Measurements from ENCODE around the gene TRIM41.
A peak's percentile ranks its signal among the peaks of the same experiment; 100 is the strongest.
"Not testable (repeated sequence)": the region's sequence is repeated elsewhere in the genome, so short reads cannot be mapped to it uniquely, and the experiment has no call there.

The TRIM41 gene

DNA sequence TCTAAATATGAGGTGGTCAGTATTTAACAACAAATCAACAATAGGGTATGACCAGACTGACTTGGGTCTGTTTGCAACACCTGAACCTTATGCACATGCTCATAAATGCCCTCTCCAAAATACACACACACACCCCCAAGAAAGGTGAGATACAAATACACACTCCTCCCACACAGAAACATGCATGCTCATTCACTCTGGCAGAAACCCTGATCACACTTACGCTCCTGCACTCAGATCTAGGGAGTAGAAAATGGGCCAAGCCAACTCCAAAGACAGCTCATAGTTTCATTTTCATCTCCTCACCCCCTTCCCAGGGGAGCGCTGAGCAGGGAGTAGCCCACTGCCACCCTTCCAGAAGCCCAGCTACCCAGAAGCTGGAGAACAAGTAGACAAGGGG lies 29.4 kb upstream of the TRIM41 start:
- DNase-seq: no peak

DNA sequence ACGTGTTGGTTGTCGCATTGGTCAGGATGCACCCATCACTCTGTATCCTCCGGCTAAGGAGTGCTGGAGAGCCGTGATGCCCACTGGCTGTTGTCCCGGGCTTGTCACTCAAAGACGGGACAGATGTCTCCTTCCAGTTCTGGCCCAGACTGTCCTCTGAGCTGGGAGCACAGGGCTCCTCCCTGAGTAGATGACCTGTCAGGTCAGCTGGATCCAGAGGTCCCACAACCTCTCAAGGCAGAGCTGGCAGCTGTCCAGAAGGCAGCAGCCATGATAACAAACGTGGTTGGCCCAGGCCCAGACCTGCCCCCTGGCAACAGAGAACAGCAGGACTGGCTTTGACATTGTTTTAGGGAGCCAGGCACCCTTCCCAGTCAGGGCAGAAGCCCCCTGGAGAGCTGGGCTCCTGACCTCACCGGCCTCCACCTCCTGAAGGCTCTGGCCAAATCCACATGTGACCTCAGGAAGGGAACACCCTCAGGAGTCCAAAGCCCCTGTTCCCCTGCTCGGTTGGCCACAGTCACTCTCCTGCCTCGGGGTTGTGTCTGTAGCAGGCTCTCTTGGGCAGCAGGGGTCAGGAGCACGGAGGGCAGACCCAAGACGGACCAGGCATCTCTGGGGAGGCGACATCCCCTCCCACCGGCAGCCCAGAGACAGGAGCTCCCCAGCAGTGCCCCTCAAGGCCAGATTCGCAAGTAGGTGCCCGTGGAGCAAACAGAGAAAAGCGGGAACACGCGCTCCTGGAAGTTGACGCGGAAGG lies 28.4 kb upstream of the TRIM41 start:
- DNase-seq: no peak

DNA sequence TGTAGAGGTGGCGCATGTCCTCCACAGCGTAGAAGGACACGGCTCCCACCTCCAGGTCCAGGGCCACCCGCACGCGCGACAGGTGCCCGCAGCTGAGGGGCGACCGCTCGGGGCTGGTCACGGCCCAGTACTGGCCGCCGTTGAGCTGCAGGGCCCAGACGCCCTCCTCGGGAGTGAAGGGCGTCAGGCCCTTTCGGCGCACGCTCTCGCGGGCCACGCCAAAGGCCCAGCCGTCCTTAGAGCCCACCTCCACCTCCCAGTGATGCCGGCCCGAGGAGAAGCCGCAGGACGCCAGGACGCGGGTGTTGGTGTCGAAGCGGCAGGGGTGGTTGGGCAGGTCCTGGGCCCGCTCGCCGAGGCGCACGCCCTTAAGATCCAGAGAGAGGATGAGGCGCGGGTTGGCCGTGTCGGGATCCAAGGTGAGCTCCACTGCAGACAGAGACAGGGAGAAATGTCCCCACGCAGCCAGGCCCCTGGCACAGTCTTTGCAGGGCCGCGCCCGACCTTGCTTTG lies 27.8 kb upstream of the TRIM41 start:
- DNase-seq: no peak

GRCh38 chr5:181197326-181197951 lies 25.6 kb upstream of the TRIM41 start:
- no peak for DNase-seq

DNA sequence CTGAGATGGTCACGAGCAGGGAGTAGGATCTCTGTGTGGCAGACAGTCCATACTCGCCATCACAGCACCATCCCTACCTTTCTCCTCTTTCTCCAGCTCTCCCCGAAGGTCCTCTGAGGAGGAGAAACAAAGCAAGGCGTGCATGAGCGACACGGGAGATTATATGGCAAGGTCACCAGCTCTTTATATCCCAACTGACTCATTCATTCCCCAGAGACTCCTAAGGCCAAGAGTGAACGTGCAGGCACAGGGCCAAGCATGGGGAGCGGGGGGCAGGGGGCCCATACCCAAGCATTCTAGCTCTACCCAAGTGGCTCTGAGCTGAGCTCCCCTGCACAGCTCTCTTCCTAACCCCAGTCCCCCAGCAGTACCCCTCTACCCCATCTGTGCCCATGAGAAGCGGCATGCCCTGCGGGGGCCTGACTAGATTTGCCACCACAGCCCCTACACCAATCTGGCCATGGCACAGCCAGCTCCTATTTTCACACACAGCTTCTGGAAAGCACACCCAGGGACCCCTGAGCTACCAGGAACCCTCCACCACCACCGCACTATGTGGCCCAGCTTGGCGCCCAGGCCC lies 24.9 kb upstream of the TRIM41 start:
- DNase-seq: no peak

- no peak for DNase-seq
Measured at GRCh38 chr5:181198905-181199519, 24.1 kb upstream of the TRIM41 start.

GRCh38 chr5:181199881-181200638 lies 23.0 kb upstream of the TRIM41 start:
- DNase-seq: no peak

DNA sequence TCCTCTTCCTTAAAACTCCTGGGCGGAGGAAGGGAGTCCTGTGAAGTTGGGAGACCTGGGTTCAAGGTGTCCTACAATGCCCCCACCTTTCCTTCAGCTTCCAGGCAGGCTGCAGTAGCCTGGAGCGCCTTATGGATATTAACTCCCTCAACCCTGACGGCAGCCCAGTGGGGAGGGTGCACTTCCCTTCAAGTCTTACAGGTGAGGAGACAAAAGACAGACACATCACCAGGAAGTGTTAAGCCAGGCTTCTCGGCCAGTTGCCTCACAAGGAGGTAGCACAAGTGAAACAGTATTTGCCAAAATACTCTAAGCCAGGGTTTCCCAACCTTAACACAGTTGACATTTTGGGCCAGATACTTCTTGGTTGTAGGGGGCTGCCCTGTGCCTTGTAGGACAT lies 22.3 kb upstream of the TRIM41 start:
- DNase-seq: no peak

DNA sequence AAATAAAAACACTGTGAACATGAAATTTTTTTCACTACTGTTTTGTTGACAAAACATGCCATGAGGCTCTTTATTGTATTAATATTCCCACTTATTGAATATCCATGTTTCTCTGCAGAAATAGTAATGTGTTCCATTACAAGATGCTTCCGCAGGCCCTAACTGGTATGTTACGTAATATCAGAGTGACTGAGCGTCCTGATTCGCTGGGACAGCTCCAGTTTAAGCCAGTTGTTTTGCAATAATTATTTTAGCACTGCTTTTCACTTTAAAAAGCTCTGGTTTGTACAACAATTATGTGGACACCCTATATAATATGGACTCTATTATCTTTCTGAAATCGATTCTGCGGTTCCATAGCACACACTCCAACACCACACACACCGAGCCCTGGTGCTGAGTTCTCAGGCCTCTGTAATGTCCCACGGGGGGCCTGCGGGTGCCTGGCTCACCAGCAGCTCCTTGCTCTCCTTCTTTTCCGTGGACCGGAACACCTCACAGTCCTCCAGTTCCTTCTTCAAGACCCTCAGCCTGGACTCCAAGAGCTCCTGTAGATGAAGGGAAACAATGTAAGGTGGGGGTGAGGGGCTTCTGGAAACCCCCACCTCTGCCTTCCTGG lies 19.9 kb upstream of the TRIM41 start:
- no peak for DNase-seq

GRCh38 chr5:181203777-181204112 lies 19.3 kb upstream of the TRIM41 start:
- no peak for DNase-seq

GRCh38 chr5:181204113-181204825 lies 18.8 kb upstream of the TRIM41 start:
- DNase-seq: no peak

GRCh38 chr5:181204826-181205760 lies 18.0 kb upstream of the TRIM41 start, which contains the start of gene TRIM7:
Gene TRIM7 (minus strand): TSS chr5:181205196. CDS start chr5:181205110, 86 bp downstream.
- no peak for DNase-seq

- DNase-seq: no peak
Measured at GRCh38 chr5:181205761-181206649, 17.1 kb upstream of the TRIM41 start.

DNA sequence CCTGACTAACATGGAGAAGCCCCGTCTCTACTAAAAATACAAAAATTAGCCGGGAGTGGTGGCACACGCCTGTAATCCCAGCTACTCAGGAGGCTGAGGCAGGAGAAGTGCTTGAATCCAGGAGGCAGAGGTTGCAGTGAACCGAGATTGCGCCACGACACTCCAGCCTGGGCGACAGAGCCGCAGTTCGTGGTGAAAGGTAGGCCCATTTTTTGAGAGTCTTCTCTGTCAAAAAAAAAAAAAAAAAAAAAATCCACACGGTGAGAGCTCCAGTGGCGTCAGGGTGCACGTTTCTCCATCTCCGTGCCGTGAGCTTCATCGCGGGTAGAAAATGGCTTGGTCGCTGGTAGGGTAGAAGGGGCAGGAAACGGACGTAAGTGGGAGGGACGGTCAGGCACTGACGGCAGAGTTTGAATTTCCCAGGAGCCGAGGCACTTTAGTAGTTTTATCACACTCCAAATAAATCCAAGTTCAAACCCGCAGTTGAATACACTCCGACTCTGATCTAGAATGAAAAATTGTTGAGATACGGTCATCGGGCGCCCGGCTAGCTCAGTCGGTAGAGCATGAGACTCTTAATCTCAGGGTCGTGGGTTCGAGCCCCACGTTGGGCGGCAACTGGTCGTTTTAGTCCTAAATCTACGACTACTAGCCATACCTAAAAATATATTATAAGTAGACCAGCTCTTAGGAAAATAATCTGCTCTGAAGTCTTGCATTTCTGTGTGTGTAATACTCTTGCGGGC lies 15.7 kb upstream of the TRIM41 start:
- peak; percentile 79 for DNase-seq

GRCh38 chr5:181207960-181208253 lies 15.2 kb upstream of the TRIM41 start:
- no peak for DNase-seq

- not testable (repeated sequence) for DNase-seq
Measured at GRCh38 chr5:181209006-181209405, 14.1 kb upstream of the TRIM41 start.

DNA sequence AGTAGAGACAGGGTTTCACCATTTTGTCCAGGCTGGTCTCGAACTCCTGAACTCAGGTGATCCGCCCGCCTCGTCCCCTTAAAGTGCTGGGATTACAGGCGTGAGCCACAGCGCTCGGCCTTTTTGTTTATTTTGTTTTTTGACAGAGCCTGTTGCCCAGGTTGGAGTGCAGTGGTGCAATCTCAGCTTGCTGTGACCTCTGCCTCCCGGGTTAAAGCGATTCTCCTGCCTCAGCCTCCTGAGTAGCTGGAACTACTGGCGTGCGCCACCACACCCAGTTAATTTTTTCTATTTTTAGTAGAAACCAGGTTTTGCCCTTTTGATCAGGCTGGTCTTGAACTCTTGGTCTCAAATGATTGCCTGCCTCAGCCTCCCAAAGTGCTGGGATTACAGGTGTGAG lies 12.9 kb upstream of the TRIM41 start:
- not testable (repeated sequence) for DNase-seq

DNA sequence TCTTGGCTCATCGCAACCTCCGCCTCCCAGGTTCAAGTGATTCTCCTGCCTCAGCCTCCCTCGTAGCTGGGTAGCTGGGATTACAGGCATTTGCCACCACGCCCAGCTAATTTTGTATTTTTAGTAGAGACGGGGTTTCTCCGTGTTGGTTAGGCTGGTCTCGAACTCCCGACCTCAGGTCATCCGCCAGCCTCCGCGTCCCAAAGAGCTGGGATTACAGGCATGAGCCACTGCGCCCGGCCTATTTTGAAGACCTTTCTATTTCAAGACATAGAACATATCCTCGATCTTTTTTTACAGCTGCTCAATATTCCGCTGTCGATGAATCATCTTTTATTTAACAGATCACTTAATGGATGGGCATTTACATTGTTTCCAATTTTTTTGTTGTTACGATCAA lies 12.4 kb upstream of the TRIM41 start:
- not testable (repeated sequence) for DNase-seq

DNA sequence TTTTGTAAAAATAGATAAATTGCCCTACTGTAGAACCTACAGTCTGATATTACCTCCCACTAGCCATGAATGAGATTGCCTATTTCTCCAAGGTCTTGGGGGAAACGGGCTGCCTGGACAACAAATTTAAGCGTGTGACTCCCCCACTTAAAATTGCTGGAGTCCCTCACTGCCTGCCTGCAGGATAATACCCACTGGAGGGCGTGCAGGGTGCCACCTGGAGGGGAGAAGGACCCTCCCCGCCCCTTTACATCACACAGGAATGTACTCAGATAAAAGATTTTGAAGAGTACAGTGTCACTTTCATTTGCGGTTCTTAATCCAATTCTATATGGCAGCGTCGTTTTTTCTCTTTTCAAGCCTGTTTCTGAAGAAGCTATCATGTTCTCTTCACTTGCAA lies 11.9 kb upstream of the TRIM41 start:
- DNase-seq: no peak

Data from activated CD8-positive, alpha-beta memory T cell treated with anti-CD3 and anti-CD28 coated beads, Interleukin-2, amount 50 U/mL, for 4 hours (primary cell).